Measurements from ENCODE around the gene PABPN1L. TPM values are rescaled to one million over a fixed set of nuclear protein-coding genes. Genes with fewer than 3 reads are reported as not detected.

Gene PABPN1L
- total and polyA plus RNA-seq, 2 of the 8 experiments (the other 6 are each of a cell fraction or from before 2014, with no cell fraction given): not detected

DNA sequence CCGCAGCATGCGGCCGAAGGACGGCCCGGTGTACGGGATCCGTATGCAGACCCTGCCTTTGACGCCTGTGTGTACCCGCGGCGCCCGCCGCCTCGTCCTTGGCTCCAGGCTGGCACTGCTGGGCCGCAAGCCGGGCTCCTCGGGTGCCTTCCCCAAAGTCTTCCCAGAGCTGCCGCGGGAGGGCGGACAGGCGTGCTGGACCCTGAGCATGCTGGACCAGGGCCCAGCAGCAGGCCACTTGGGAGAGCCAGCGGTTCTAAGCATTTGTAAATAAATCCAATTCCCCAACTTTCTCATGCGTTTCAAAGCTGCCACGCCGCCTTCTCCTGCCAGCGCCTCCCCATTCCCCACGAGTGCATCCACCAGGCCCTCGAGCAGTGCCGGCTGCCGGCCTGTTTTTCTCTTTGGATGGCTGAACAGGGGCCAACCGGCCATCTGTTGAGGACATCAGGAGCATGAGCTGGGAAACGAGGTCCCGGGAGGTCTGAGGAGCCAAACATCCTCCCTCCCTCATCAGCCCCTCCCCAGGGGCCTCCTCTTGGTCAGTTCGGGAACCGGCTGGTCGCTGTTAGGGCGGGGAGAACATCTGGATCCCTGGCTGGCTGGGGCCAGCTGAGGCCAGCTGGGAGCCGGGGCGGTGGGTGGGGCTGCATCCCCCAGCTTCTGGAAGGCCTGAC, 20.5 kb upstream of the PABPN1L start:
- H2BK15ac ChIP-seq (ENCODE audit: low read length): 0 out of 2 replicates have a peak overlapping the region, but pooled peaks have one; percentile 46
- H3K9ac ChIP-seq (replicated peaks in 1 of 4; ENCODE audit: extremely low read depth in 1 of 4, low read depth in 3 of 4, low read length in 3 of 4): no peak overlapping the region
- H3K23ac ChIP-seq (ENCODE audit: insufficient read length): no peak overlapping the region
- no peak overlapping the region for H4K5ac ChIP-seq (ENCODE audit: insufficient read length, low read depth, low read length)
- 0 out of 7 replicates have a peak, but pooled peaks cover 0 to 2% (median 0%) of the 10 kb centered on the region in 4 experiments for H3K27me3 ChIP-seq (replicated peaks in 1 of 4; ENCODE audit: control insufficient read depth in 3 of 4, extremely low read depth in 1 of 4, insufficient read depth in 3 of 4, low read length in 3 of 4)
- H2BK20ac ChIP-seq (ENCODE audit: low read length): no peak overlapping the region
- H2BK12ac ChIP-seq (ENCODE audit: low read depth, low read length): no peak overlapping the region
- H3K18ac ChIP-seq (ENCODE audit: extremely low read depth, low read length): no peak overlapping the region
- no peak overlapping the region for H2AFZ ChIP-seq (ENCODE audit: low read length)
- H3K79me1 ChIP-seq (ENCODE audit: low read depth, low read length): no peaks in the 10 kb centered on the region; the same call in 1 of the 2 replicates
- H3K23me2 ChIP-seq (ENCODE audit: low read depth, low read length): no peaks in the 10 kb centered on the region; the same call in 1 of the 2 replicates
- H2AK5ac ChIP-seq (ENCODE audit: low read depth, low read length): no peak overlapping the region
- 87% methylated on average over 32 of the region's 39 CpGs; no CpG with 5 or more reads in 1 of the 2 experiments for WGBS, 2 experiments (ENCODE audit: extremely low coverage in 1 of 2, insufficient coverage in 1 of 2, insufficient read length in 1 of 2, insufficient replicate concordance in 2 of 2, low coverage in 1 of 2, low lambda C conversion rate in 2 of 2, missing lambda C conversion rate in 1 of 2)
- no peak overlapping the region for H3K4me3 ChIP-seq (ENCODE audit: extremely low read depth in 1 of 4, insufficient read depth in 2 of 4, low read depth in 3 of 4, low read length in 4 of 4)
- ChIA-PET CTCF (ENCODE audit: partially characterized antibody) (interaction anchor here (0.9 to 2.1 kb wide), 5 partner anchors 11 to 150 kb away, joined by 3 to 8 read pairs (median 3); partner anchors contain the start of genes GALNS and TRAPPC2L), POLR2A (ENCODE audit: partially characterized antibody) (interaction anchor here (0.8 kb wide), 1 partner anchor 331 kb away, joined by 3 read pairs; the partner anchor contains the start of gene ZNF778)
- no peak overlapping the region for H3K27ac ChIP-seq (ENCODE audit: low read depth, low read length)
- no peak for DNase-seq (ENCODE audit: low read depth in 1 of 2, low spot score in 2 of 2)
- TF ChIP-seq POLR2AphosphoS5 (IDR thresholded peaks at IDR 0.05; ENCODE audit: low read depth, low read length) (no peak), ZNF274 (IDR thresholded peaks at IDR 0.05; ENCODE audit: borderline replicate concordance, extremely low read depth, low read length) (no peak)
- H3K9me3 ChIP-seq (ENCODE audit: insufficient read depth in 2 of 2, low read depth in 1 of 2, low read length in 1 of 2): no peaks in the 10 kb centered on the region
- peaks cover 0 to 4% of the 10 kb centered on the region in 2 experiments for H4K20me1 ChIP-seq (replicated peaks in 1 of 2; ENCODE audit: control insufficient read depth in 1 of 2, insufficient read depth in 2 of 2, low read length in 2 of 2)
- H3K79me2 ChIP-seq (ENCODE audit: control insufficient read depth in 1 of 2, insufficient read depth in 2 of 2, low read length in 2 of 2): no peaks in the 10 kb centered on the region
- no peak overlapping the region for H2BK120ac ChIP-seq (replicated peaks; ENCODE audit: low read depth, low read length)
- FAIRE-seq: no peak
- H3K4me2 ChIP-seq (ENCODE audit: insufficient read depth in 1 of 2, low read depth in 2 of 2, low read length in 2 of 2): no peak overlapping the region
- H3K4me1 ChIP-seq (replicated peaks in 1 of 4; ENCODE audit: control insufficient read depth in 3 of 4, insufficient read depth in 4 of 4, low read length in 3 of 4): peaks cover 0 to 4% (median 0%) of the 10 kb centered on the region in 4 experiments; a peak in 1 of 7 replicates
- no peak overlapping the region for H2BK5ac ChIP-seq (ENCODE audit: low read depth, low read length)
- H3K36me3 ChIP-seq (ENCODE audit: control insufficient read depth in 2 of 4, insufficient read depth in 4 of 4, low read length in 3 of 4): no peaks in the 10 kb centered on the region
- H3K4ac ChIP-seq (replicated peaks; ENCODE audit: insufficient read length, low read depth, low read length): no peak overlapping the region
- no peak overlapping the region for H4K91ac ChIP-seq (replicated peaks; ENCODE audit: insufficient read length, low read length)
- no peak overlapping the region for H3K14ac ChIP-seq (ENCODE audit: insufficient read length)
- H4K8ac ChIP-seq (ENCODE audit: extremely low read depth, insufficient read depth, low read length): no peak overlapping the region
- no peak overlapping the region for H3K56ac ChIP-seq (replicated peaks; ENCODE audit: insufficient read length, low read depth, low read length)

Measured in H1 (cell line).